NCI-H2029 treated with DMSO at 0.1 percent for 48 hours (cell line): ENCODE data around the gene MCOLN1.

Experiments
- DNase-seq: peaks from one replicate; lab custom pipeline; 2025; lab: John Stamatoyannopoulos, UW

MCOLN1 gene

DNA sequence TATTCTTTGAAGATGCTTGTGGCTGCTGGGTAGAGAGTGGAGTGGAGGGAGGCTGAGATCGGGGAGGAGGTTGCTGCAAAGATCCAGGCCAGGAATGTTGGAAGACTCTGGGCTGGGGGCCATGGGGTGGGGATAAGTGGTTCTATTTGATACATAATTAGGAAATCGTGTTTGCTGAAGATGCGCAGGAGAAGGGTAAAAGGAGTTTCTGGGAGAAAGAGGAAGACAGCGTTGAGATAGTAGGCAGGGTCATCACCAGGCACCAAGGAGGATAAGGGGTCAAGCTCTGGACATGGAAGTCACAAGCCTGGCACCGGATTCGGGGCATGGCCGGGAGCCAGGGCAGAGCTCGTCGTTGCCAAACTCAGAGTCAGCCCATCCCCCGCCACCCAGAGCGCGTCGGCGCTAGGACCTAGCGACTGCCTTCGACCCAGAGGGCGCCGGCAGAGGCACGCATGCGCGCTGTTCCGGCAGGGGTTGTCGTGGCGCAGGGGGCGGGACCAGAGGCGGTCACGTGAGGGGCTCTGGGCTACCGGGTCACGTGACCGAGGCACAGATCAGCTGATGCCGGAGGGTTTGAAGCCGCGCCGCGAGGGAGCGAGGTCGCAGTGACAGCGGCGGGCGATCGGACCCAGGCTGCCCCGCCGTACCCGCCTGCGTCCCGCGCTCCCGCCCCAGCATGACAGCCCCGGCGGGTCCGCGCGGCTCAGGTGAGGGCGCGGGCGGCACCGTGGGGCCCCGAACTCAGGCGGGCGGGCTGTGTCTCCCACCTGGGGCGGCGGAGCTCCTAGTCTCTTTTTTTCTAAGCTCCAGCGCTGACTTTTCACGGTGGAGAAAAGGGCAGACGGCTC, at the start of gene MCOLN1:
Gene MCOLN1 (plus strand): TSS at position 553 of the 851 bp plus-strand sequence. CDS start 127 bp downstream, at position 680.
- DNase-seq, result peak; percentile 90

DNA sequence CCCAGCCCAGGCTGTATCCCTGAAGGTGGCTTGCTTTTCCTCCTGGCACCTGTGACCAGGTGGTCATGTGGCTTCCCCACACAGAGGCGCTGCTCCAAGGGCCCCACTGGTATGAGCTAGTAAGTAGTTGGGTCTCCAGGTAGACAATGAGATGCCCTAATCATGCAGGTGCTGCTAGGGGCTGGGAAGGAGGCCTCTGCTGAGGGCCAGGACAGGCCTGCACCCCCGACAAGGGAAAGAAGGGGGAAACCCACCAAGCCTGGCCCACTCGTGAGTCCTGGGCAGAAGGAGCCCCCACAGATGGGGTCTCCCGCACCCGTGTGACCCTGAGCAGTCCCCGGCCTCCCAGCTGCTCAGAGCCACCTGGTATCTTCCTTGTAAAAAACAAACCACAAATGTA, 46.8 kb upstream of the MCOLN1 start:
- DNase-seq, result no peak

DNA sequence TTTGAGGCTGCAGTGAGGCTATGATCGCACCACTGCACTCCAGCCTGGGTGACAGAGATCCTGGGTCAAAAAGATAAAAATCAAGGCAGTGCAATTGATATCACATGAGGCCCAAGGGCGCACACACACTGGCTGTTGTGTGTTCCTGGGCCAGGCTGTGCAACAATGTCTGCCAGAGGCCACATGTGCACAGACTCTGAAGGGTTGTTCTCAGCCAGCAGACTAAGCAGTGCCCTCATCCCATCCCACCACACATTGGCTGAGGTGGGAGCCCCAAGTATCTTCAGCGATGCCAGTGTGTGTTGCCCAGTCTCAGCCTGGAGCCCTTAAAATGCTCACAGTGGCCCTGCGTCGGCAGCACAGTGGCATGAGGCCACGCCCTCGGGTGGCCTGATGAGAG, 46.2 kb upstream of the MCOLN1 start:
- DNase-seq, result no peak

DNA sequence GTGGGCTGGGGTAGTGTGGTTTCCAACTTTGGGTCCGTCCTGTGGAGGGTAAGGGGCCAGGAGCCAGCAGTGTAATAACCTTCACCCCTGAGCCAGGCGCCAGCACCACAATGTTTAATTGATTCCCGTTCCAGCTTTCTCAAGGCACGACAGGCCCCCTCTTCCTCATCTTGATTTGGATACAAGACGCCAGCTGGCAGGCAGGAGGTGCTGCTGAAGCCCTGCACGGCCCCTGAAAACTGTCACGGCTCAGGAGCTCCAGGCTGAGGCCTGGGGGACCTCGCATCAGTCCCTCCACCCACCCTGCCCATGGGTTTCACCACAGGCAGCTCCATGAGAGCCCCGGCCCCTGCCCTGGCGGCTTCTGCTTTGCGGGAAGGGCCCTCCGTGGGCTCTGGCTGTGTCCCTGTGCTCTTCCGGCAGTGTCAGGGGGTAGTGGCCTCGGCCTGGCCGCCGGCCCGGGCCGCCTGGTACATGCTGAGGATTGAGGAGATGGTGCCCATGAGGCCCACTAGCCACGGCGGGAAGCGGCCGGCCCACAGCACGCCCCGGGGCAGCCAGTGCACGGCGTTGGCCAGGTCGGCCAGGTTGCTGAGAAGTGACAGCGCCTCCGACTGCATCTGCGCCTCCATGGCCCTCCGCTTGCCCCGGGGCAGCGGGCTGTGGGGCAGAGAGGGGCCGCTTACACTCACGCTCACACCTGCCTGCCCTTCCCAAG, 45.5 kb upstream of the MCOLN1 start:
- DNase-seq, result no peak

DNA sequence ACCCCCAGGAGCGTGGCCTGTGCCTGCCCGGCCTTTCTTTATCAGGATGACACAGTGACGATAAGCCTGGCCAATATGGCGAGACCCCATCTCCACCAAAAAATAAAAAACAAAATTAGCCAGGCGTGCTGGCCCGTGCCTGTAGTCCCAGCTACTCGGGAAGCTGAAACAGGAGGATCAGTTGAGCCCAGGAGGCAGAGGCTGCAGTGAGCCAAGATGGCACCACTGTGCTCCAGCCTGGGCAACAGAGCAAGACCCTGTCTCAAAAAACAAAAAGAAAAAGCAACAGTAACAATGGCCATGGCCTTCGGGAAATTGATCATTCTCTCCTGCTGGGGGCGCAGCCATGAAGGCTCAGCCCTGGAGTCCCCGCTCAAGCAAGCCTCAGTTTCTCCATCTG, 44.7 kb upstream of the MCOLN1 start:
- DNase-seq, result no peak

DNA sequence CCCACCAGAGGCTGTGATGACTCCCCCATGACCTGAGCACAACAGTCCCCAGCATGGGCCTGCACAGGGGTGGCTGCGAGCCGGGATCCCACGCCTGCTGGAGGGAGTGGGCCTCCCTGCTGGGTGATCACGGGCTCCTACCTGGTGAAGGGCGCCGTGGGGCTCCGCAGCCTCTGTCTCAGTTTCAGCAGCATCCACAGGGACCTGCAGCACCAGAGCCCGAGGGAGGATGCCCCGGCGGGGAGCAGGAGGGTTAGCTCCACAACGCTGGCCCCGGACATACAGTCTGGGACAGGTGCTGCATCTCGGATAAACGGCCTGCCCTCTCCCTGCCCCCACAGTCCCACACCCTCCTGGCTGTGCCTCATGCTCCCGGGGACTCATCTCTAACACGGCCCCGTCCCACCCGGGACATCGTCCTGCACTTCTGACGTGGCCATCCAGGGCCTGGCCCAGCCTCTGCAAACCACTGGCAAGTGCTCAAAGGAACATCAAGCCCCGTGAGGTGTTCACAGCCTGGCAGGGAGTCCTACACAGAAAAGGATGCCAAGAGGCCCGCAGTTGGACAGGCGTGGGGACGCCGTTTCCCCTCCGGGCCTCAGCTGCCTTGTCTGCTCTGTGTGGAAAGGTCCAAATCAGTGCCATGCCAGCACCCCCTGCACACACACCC, 44.1 kb upstream of the MCOLN1 start:
- no peak for DNase-seq

DNA sequence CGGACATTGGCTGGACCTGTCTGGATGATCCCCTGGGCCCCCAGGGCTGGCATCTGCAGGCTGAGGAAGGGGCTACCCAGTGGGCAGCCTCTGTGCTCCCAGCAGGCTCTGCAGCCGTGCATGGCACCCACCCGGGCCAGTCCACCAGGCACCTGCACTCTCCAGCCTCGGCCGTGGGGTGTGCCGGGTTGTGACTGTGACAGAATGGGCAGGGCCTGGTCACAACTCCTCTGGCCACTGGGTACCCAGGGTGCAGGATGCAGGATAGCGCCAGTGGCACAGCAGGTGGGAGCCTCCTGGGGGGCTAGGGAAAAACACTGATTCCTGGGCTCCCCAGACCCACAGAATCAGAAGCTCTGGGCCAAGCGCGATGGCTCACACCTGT, 43.6 kb upstream of the MCOLN1 start:
- no peak for DNase-seq

DNA sequence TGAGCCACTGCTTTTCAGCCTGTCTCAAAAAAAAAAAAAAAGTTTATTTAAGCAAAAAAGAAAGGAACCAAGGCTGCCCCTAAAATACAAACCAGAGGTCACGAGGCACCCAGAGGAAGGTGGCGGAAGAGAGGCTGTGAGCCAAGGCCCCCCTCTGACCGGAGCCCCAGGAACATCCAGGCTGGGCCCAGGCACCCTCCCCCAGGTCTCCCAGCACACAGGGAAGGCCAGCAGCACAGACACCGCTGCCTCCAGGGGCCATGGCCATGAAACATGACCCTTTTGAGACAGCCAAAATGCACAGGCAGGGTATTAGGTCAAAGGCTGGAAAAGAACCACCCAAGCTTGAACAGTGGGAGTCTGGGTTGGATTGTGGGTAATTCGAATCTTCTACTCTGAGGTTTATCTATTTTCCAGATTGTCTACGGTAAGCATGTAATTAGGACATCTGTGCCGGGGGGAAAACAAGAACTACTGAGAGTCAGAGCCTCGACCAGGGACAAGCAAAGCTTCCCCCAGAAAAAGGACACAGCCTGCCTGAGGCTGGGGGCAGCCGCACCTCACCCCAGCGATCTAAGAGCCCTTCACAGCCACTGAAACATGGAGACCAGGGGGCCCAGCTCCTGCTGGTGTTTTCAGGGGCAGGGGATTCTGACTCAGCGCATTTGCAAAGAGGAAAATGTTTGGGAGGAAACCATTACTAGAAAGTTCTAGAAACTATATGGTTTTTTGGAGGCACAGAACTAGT, 42.0 kb upstream of the MCOLN1 start:
- no peak for DNase-seq

DNA sequence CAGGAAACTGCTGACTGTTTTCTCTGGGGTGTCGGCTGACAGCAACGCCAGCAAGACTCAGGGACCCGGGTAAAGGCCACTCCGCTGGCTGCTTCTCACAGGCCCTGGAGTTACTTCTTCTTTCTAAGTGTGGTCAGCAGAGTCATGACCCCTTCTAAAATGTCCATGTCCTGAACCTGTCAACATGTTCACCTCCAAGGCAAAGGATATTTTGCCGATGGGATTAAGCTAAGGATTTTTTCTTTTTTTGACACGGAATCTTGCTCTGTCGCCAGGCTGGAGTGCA, 41.5 kb upstream of the MCOLN1 start:
- DNase-seq, result no peak

DNA sequence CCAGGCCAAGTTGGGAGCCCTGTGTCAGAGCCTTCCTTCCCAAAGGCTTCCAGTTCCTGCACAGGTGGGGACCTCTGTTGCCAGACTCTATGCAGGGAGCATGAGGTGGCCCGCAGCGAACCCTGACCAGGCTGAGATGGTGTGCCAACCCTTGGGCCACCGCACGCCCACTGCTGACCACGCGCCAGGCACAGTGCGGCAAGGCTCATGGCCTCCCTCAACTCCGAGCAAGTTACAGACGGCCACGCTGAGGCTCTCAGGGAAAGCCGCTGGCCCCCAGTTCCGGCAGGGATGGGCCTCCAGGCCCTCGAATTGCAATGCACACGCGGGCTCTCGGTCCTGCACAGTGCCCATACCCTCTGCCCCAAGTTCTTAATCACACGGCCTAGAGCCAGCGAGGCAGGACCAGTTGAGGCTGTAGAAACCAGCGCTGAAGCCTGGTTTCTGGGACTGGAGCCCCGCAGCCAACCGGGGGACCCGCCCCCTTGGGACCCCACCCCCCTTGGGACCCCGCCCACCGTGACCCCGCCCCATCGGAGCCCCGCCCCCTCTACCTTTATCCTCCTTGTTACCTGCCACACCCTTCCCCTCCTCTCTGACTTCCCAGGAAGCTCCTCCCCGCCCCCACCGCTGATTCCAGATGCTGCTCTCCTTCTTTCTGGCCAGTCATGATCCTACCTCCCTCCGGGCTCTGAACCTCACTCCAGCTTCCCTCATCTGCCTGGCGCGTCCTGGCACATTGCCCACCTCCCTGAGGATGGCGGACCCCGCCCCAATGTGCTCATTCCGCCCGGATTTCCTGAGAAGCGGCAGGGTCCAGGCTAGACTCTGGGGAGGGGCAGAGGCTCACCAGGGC, 39.6 kb upstream of the MCOLN1 start:
- DNase-seq, result peak; percentile 7

DNA sequence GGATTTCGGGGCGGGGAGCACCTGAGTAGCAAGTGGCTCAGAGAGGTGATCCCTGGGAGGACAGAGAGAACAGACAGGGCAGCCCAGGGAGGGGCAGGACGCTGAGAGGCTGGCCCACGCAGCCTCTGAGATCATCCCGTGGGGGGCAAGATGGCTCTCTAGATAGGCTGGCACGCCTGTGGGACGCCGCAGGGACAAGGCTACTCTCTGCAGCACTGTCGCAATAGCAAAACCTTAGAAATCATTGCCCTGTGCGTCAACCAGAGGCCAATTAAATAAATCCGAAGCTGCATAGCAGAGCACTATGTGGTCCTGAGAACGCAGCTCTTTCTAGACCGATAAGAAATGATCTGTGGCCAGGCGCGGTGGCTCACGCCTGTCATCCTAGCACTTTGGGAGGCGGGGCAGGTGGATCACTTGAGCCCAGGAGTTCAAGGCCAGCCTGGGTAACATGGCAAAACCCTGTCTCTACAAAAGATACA, 38.7 kb upstream of the MCOLN1 start:
- DNase-seq, result no peak

DNA sequence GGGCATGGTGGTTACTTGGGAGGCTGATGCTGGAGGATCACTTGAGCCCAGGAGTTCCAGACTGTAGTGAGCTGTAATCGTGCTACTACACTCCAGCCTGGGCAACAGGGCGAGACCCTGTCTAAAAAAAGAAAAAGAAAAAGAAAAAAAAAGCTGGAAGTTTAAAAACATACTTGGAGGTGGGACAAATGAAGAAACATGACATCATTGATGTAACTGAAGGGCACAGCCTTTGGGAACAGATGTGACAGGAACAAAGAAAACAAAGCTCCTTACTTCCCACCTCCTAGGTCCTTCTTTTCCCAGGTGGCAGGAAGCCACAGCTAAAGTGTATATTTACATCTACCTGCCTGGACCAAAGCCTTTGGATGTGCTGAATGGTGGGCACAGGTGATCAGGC, 35.5 kb upstream of the MCOLN1 start:
- no peak for DNase-seq

DNA sequence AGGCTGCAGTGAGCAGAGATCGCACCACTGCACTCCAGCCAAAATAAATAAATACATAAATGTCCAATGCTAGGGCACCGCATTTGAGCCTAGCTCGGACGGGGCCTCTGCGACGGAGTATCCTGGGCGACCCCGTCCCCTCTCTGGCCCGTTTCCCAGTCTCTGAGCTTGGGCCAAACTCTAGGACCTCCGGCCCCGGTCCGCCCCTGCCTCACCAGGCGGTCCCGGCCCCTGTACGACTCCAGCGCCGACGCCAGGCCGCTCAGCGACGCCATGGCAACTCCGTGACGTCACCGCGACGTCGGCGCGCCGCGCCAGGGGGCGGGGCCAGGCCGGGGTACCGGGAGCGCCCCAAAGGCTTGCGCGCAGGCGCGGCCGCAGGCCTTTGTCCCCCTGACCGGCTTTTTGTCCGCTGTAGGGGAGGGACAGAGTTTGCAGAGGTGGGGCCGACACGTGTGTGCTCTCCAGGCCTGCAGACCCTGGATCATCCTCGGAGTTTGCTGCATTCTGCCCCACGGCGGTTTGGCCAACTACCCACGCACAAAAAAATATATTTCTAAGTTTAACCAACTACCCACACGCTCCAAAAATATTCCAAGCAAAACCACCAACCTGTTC, 33.6 kb upstream of the MCOLN1 start, which contains the start of gene PEX11G:
Gene PEX11G (minus strand): TSS at position 300 of the 618 bp plus-strand sequence. CDS start 25 bp downstream, at position 275.
- DNase-seq, result peak; percentile 60

DNA sequence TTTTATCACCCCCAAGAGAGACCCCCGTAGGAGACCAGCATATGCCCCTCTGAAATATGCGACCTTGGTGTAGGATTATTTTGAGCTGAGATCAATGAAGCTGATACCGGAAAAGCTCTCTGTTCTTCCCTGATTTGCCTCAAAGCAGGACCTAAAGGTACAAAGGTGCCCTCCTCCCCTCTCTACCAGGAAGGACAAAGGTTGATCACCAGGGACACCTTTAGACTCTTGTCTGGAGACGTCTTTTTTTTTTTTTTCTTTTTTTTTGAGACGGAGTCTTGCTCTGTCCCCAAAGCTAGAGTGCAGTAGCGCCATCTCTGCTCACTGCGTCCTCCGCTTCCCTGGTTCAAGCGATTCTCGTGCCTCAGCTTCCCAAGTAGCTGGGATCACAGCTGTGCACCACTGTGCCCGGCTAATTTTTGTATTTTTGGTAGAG, 32.8 kb upstream of the MCOLN1 start:
- DNase-seq, result no peak

DNA sequence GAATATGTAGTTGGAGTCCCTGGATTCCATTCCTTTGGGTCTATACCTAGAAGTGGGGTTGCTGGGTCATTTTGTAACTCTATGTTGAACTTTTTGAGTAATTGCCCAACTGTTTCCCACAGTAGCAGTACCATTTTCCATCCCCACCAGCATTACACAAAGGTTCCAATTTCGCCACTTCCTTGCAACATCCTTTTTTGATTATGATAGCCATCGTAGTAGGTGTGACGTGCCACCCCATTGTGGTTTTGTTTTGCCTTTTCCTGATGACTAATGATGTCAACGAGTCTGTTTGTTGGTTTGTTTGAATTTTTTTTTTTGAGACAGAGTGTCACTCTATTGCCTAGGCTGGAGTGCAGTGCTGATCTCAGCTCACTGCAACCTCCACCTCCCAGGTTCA, 30.3 kb upstream of the MCOLN1 start:
- DNase-seq, result no peak

DNA sequence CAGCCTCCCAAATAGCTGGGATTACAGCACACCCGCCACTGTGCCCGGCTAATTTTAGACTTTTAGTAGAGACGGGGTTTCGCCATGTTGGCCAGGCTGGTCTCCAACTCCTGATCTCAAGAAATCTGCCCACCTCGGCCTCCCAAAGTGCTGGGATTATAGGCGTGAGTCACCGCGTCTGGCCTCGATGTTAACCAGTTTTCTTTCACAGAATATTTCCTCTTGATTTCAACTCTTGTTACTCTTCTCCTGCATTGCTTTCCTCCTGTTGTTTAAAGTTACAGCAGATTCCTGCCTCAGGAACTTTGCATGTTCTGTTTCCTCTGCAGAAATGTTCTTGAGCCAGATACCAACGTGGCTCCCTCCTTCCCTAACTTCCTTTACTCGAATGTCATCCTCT, 29.9 kb upstream of the MCOLN1 start:
- DNase-seq, result no peak

DNA sequence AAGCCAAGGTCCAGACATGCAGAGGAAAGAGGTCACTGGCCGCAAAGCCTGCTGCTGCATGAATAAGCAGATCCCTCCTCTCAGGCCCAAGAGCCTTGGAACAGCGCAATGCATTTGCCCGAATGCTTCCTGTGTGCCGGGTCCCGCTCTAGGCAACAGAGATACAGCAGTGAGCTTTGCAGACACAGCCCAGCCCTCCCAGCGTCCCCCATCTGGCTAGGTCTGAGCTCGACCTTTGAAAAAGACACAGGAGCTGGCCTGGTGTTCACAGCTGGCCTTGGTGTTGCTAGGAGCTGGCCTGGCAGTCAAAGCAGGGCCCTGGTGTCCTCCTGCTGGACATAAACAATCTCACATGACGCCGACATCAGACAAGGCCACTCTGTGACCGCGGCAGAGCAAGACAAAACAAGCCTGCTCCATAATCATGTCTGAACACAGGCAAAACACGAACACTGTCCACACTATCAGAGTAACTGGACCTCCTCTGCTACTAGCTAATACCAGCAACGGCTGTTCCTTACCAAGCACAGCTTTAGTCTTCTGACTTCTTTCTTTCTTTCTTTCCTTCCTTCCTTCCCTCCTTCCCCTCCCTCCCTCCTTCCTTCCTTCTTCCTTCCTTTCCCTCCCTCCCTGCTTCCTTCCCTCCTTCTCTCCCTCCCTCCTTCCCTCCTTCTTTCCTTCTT, 27.9 kb upstream of the MCOLN1 start:
- DNase-seq, result no peak

DNA sequence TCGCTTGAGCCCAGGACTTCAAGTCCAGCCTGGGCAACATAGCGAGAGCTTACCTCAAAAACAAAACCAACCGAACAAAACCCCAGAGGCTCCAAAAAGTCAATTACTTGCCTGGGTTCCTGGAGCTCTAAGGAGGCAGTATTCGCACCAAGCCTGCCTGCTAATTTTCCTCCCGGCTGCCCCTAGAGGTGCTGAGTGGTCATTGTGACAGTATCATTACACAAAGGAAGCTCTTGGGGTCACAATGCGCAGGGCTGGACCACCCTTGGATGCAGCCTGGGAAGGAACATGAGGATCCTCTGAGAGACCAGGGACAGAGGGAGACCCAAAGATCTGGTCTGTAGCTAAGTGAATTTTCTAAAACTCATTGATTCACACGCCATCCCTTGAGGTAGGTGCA, 25.1 kb upstream of the MCOLN1 start:
- no peak for DNase-seq

DNA sequence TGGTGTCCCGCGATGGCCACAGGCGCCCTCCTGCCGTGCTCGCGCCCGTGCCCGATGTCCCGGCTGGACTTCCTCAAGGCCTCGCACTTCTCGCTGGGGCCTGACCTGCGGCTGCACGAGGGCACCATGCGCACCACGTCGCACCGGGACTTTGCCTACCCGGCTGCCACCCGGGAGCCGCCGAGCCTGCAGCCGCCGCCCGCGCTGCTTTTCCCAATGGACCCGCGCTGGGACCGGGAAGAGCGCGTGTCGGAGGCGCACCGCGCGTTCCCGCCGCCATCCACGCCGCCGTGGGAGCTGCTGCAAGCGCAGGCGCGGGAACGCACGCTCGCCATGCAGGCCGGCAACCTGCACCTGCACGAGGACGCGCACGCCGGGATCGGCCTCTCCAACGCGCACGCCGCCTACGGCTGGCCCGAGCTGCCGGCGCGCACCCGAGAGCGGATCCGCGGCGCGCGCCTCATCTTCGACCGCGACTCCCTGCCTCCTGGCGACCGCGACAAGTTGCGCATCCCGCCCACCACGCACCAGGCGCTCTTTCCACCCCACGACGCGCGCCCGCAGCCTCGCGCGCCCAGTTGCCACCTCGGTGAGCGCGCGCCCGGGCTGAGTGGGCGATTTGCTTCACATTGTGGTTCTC, 21.5 kb upstream of the MCOLN1 start:
- DNase-seq, result peak; percentile 9

DNA sequence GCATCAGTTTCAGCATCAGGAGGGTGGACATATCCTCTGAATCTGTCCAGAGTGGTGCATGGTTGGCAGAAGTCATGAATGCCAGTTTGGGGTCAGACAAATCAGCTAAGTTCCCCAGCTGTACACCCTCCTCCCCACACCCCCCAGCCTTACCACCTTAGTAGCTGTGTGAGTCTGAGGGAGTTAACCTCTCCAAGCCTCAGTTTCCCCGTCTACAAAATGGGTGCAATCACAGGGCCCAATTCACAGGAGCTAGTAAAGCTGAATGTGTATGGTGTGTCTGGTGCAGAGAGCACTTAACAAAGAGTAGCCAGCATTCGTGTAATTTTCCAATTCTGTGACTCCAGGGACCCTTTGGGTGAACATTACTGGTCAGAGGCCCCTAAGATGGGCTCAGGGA, 19.9 kb upstream of the MCOLN1 start:
- DNase-seq, result no peak
